NCI-H1930 (cell line): Measurements from ENCODE around the gene VRK1.
"Not testable (repeated sequence)": the region's sequence is repeated elsewhere in the genome, so short reads cannot be mapped to it uniquely, and the experiment has no call there.

Experiments
- DNase-seq, 2 experiments: peaks; one replicate each; lab custom pipeline; 2025; lab: John Stamatoyannopoulos, UW

VRK1 gene

DNA sequence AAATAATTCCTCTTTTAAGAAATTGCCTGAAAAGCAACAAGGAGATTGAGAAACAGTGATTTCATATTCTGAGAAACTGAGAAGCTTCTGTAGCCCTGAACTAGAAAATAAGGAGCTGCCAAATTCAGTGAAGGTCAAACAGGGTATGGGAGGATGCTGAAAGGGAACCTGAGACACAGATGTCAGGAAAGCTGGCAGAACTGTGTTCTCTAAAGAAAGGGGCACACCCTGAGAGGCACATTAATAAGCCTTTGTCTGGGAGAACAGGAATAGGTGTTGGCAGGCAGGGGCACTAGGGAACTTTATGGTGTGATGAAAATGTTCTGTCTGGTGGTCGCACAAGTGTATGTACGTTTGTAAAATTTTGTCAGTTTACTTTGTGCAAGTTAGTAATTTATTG, 29.6 kb downstream of the VRK1 start:
- no peak for DNase-seq

DNA sequence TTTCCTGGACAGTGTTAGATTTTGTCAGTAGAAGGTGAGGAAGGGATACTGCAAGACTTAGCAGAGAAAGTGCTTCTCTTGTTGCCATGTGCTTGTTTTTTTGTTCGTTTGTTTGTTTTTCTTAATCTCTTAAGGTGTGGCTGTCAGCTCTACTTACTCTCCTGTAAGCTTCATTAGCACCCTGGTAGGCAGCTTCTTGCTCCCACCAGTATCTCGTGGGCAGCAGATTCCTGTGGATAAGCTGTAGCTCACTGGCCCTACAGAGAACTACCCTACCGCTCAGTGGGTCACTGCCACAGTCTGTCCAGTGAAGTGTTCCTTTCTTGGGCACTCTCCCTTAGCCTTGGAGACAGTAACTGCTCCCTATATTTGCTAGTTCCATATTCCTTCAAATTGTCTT, 30.1 kb downstream of the VRK1 start:
- no peak for DNase-seq

DNA sequence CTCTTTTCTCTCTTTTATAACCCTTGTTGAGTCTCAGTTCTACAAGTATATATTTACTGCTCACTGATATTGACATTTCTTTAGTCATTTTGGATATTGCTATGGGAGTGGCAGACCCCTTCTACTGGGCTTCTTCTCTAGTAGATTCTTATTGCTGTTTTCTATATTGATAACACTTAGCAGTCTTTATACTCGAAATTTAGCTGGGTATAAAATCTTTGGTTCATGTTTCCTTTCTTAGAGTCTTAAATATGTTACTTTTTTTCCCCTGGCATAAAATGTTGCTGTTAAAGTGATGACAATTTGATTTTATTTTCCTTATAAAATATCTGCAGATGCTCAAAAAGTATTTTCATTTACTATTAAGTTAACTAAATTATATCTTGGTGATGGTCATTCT, 32.6 kb downstream of the VRK1 start:
- no peak for DNase-seq

DNA sequence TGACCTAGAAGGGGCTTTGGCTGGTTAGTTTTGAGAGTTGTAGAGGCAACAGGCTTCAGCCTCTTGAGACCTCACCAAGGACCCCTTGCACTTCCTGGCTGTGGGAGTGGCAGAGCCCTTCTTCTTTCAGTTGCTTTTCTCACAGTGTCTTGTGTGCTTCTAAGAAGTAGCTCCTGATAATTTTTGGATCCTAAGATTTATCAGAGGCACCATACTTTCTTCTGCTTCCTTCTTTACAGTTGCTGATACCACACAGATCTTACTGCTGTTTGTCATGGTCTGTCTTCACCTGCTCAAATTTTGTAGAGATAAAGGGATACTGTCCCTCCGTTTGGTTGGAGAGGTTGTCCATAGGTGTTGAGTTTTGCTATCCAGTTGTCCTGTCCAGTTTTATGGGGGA, 33.8 kb downstream of the VRK1 start:
- no peak for DNase-seq

DNA sequence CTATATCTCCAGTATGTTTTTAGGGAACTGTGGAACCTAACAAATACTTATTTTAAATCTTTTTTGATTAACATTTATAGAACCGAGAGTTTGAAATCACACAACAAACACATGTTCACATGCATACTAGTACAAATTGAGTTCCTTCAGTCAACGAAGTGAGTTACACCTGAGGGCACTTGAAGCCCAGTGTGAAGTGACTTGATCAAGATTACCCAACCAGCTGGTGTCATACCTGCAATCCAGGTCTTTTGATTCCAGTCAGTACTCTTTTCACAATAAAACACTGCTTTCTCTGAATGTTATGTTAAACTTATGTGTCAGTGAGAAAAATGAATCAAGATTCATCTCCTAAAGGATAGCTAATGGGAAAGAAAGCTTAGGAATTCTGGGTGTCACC, 35.2 kb downstream of the VRK1 start:
- no peak for DNase-seq

DNA sequence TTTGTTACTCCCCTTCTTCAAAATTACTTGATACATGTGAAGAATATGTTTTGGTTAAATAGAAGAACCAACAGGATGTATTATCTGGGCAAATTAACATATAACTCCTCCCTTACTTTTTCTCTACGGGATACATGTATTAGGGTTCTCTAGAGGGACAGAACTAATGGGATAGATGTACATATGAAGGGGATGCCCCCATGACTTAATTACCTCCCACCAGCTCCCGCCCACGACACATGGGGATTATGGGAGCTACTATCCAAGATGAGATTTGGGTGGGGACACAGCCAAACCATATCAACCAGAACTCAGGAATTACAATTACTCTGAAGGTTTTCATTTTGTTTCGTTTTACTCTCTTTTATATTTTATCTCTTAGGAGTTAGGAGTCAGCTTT, 41.3 kb downstream of the VRK1 start:
- DNase-seq: no peak

DNA sequence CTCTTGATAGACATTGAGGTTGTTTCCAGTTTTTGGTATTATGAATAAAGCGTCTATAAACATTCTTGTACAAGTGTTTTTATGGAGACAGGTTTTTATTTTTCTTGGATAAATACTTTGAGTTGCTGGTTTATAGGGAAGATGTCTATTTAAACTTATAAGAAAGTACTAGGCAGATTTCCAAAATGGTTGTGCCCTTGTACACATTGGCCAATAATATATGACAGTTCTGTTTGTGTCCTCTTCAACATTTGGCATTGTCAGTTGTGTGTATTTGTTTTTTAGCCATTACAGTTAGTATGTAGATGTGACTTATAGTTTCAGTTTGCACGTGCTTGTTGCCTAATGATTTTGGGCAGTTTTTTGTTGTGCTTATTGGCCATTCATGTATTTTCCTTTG, 42.1 kb downstream of the VRK1 start:
- DNase-seq: no peak

DNA sequence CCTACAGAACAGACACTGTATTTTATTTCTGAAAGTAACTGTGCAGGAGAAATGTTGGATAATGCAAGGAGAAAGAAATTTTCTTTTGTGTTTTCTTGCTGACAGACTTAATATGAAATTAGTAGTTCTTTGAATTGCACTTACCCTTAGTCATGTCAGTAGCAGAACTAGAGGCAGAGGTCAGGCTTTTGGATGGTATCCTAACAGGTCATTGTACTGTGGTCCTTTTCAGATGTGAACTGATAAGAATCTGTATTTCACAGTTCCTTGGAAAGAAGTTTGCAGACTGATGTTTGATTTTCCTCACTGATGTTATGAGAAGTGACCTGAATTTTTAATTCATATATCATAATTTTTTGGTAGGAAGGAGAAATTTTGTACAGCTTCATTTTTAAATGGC, 46.0 kb downstream of the VRK1 start:
- no peak for DNase-seq

DNA sequence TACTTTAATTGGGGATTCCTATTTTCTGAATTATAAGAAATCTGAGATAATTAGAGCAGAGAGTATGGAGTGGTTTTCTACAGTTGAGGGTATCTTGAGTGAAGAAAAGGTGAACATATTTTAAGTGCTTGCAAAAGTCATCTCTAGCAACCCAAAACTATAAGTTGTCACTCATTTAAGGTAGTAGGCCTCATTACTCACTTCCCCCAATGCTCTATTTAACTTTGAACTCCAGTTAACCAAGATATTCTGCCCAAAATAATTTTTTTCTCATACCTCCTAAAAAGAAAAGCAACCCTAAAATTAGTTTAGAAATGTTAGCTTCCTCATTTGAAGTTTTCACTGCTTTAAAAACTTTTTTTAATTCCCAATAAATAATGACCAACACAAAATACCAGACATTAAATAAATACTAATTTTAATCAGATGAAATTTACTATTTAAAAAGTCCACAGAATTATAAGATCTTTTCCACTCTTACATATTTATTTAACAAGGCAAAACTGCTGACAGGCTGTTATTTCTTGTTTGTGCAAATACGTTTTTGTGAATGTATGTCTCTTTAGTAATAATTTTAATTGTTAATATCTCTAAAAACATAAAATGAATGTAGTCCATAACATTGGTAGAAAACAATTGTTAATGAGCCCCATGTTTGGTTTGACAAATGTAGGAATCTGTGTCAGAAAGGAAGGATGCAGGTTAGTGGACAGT, 47.8 kb downstream of the VRK1 start:
- no peak for DNase-seq

DNA sequence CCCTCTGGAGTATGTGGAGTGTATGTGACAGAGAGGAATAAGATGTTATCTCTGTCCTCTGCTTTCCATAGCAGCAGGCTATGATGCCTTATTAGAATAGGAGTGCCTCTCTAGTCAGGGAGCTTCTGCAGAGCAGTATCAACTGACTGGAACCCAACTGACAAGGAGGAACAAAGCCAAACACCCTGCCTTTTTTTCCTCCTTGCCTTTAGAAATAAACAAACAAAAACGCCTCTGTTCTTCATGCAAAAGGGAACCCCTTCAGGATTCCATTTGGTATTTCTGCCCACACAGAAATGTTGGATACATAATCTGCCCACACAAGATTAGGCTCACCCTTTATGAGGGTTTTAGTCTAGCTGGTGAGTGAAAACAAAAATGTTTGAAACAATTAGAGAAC, 50.3 kb downstream of the VRK1 start:
- no peak for DNase-seq

DNA sequence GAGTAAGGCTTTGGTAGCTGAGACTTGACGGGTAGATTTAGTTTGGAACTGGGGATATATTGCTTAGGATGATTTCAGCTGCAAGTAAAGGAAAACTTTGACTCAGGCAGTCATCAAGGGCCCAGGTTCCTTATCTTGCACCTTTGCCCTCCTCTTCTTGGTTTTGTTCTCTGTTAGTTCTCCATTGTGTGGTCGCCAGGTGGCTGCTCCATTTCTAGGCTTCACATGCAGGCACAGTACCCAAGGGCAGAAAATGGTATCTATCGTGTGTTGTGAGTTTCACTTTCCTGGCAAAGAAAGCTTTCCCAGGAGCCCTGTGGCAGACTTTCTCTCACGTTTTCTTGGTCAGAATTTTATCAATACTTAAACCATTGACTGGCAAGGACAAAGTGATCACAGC, 50.8 kb downstream of the VRK1 start:
- DNase-seq: no peak

DNA sequence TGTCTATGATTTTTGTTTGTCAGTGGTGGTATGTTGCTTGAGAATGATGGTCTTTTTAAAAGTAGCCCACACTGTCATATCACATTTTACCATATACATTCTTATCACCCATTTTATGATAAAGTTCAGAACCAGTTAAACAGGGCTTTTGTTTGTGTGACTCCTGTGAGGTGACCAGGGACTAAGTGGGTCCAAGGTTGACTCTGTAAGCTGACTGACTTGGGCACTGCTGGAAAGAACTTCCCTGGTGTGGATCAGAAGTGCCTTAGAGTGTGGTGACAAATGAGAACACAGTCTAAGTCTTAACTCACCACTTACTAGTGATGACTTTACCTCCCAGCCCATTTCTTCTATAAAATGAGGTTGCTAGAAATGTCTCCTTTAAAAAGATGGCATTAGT, 52.6 kb downstream of the VRK1 start:
- DNase-seq: no peak

DNA sequence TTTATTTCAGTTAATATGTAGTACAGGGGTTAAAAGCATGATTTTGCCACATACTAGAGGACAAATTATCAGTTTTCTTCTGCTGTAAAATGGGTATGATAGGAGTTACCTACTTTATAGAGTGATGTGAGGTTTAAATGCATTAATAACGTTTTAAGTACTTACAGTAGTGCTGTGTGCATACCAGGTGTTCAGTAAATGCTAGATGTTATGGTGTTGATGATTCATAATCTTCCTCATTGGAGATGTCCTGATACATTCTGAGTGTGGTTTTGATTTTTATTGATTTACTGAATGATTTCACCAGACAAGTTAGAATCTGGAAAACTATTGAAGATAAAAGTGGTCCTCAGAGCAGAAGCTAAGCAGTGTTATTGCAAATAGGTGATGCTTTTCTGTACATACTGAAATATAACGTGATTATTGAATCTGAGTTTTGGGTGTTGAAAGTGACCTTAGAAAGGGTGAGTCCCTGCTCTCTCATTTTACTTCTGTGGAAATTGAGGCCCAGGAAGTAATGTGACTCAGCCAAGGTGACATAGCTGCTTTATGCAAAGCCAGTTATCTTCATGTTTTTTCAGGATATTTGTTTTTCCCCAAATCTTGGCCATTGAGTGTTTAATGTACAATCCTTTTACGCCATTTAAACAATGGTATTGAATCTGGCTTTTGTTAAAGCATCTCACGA, 54.7 kb downstream of the VRK1 start:
- no peak for DNase-seq

DNA sequence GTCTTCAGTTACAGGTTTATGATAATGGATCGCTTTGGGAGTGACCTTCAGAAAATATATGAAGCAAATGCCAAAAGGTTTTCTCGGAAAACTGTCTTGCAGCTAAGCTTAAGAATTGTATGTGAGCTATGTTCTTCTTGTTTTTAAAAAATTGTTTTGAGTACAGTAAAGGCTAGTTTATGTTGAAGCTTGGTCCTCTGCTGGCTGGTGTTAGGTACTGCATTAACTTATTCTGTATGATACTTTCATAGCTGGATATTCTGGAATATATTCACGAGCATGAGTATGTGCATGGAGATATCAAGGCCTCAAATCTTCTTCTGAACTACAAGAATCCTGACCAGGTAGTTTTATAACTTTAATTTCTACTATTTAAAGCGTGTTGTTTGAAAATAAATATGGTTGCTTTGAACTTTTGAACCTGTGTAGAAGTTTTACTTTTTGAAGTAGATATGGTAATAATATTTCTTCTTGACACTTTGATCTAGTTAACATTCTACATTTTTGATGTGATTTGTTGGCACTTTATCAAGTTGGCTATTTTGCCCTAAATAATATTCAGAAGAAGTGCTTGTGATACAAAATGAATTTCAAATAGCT, 55.7 kb downstream of the VRK1 start:
- no peak for DNase-seq

DNA sequence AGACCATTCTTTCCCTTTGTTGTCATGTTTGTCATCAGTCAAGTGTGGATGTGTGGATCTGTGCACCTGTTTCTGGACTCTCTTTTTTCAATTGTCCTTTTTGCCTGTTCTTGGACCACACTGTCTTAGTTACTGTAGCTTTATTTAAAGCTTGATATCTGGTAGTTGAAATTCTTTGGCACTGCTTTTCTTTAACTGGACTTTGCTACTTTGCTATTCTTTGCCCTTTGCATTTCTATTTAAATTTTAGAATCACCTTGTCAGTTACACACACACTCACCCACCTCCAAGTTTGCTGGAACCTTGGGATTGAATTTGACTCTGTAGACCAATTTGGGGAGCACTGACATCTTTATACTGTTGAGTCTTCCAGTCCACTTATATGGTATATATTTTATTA, 61.5 kb downstream of the VRK1 start:
- DNase-seq: no peak

DNA sequence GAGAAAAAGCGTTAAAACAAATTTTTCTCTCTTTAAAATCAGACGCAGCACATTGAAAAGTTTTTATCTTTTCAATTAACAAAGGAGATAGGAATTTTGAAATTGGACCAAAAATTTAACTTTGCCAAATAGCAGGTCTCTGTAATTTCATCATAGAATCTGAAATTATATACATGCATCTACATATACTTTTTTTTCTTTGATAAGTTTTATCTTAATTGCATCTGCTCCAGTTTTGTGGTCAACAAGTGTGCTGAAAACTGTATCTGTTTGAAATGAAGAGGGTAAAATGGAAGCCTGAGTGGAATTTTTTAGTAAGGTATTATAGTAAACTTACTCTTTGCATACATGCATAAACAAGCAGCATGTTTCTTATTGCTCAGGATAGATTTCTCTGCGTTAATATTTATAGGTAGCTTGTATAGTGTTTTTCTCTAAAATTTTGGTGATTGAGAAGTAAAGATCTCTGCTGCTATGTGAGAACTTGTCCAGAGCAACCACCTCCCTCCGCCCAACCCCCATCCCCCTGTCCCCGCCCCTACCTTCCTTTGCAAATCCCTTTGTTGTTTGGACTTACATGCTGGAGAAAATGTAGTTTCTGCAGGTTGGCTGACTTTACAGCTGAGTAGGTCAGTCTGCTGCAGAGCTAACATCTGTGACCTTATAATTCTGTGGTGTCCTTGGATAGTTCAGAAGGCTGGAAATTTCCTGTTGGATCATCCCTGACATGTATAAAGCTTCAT, 64.6 kb downstream of the VRK1 start:
- DNase-seq: no peak

DNA sequence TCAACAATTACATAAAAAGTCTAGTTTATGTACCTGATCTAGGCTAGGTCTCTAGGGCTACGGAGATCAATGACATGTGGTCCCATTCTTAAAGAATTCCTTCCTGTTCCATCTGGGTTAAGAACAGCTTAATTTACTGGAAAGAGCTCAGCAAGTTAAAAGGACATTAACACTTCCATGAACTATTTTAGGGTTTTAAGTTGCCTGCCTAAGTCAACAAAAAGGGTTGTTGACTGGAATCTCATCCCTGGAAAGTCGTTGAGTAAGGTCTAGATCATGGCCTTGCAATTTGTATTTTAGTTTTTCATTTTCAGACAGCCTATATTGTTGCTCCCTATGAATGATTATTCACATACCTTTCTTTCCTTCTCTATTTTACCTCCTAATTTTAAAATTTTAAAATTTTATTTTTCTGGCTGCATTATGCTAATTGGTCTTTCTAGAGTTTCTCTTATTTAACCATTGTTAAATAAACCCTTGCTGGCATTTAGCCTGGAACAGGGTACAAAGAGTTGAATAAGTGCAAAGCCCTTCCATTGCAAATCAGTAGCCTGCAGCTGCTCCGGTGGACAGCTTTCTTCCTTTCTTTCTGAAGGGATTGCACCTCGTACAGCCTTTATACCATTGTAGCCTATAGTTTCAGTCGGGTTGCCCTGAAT, 66.3 kb downstream of the VRK1 start:
- no peak for DNase-seq

DNA sequence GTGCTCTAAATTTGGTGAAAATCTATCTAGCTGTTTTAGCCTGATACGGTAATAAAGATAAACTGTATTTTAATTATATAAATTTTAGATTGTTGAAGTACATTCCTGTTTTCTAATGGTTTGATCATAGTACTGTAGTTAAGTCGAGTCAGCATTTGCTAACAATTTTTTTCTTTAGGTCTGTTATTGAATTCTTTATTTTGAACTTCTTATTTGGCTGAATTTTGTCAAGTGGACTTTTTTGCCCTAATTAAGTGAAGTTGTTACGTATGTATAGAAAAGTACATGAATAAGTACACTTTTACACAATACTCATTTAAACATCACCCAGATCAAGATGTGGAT, 66.8 kb downstream of the VRK1 start:
- no peak for DNase-seq

DNA sequence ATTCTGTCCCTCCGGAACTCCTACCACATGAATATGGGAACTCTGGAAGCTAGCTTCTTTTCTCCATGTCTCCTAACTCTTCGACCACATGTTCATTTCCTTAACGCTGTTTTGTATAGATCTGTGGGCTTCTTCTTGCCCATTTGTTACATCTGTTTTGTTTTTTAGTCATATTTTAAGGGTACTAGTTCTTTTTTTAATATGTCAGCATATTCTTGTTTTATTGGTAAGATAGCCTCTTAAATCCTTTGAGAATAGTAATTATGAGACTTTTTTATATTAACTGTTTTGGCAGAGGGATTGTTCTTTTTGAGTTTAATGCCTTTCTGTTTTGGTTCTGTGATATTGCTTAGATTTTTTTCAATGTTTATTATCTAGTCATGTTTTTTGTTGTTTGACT, 70.5 kb downstream of the VRK1 start:
- DNase-seq: no peak

DNA sequence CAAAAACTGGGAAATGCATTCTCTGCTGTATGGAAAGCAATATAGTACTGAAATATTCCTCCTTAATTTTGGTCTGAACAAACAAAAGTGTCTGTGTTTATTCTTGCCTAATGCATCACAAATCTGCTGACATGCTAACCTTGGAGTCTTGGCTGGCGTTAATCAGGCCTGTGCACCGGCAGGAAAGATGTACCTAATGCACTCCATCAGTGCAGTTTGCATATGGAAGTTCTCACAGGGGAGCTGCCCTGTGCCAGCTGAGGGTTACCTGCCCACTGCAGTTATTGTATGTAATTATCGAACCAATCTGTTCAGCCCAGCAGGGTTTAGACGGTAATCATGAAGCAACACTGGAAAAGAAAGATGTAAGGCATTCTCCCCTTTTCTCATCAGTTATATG, 76.9 kb downstream of the VRK1 start:
- DNase-seq: no peak

DNA sequence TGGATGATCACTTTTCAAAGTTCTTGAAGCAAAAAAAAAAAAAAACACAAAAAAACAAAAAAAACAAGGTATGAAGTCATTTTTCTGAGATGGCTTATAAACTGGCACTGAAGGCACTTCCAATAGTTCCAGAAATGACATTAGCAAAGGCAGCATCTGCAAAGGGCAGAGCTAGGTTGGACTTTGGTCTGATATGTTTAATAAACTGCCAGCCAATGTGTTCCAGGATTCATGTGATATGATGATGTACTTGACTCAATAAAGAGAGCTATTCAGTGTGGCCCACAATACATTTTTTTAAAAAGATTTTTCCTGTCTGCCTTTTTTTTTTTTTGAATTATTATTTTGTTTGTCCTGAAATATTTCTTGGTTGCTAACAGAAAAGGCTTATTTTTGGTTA, 79.6 kb downstream of the VRK1 start:
- DNase-seq: no peak

DNA sequence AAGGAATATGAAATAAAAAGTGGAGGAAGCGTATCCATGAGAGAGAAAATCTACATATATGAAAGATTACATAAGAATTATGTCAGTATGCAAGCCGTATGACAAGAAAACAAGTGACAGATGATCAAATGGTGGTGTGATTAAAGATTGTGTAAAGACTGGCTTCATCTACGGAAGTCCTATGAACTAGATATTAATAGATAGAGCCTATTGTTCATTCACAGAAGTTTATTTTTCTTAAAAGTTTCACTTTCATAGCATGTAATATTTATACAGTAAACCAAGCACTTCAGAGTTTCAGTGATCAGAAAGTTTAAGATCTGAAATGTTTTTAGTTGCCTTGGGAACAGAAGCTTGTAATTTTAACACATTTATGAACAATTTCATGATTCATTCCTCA, 84.5 kb downstream of the VRK1 start:
- no peak for DNase-seq

DNA sequence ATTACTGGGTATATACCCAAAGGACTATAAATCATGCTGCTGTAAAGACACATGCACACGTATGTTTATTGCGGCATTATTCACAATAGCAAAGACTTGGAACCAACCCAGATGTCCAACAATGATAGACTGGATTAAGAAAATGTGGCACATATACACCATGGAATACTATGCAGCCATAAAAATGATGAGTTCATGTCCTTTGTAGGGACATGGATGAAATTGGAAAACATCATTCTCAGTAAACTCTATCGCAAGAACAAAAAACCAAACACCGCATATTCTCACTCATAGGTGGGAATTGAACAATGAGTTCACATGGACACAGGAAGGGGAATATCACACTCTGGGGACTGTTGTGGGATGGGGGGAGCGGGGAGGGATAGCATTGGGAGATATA, 86.8 kb downstream of the VRK1 start:
- not testable (repeated sequence) for DNase-seq
